ENCODE measurements around the gene SHC3. TPM values are rescaled to one million over a fixed set of nuclear protein-coding genes. Genes with fewer than 3 reads are reported as not detected.

The SHC3 gene
- total RNA-seq, 1 experiment from 2014 or later = 1.8 TPM

GRCh38 chr9:89020754-89021153 is 157.9 kb downstream of the SHC3 start:
- Histone ChIP-seq H3K27me3 (ENCODE audit: insufficient read depth, low read length) (no peaks in the 10 kb centered on the region), H3K9ac (ENCODE audit: extremely low read depth, insufficient read length, low read length) (no peak overlapping the region), H3T11ph (ENCODE audit: low read length) (no peak overlapping the region), H3K23ac (ENCODE audit: insufficient read length, low read depth, low read length) (no peak overlapping the region), H4K5ac (ENCODE audit: insufficient read length, low read depth, low read length) (no peak overlapping the region), H3K56ac (ENCODE audit: insufficient read length, low read depth, low read length) (no peak overlapping the region), H3K79me2 (ENCODE audit: insufficient read depth, low read length) (no peaks in the 10 kb centered on the region), H4K91ac (ENCODE audit: insufficient read length, low read depth, low read length) (no peak overlapping the region), H2BK12ac (ENCODE audit: insufficient read length, low read depth, low read length) (no peak overlapping the region), H4K20me1 (ENCODE audit: control insufficient read depth, insufficient read depth, insufficient read length) (no peaks in the 10 kb centered on the region), H3K4me1 (ENCODE audit: insufficient read depth, low read length) (peaks cover 7% of the 10 kb centered on the region; the same call in 1 of the 2 replicates), H2BK15ac (ENCODE audit: low read depth, low read length) (no peak overlapping the region), H3K27ac (ENCODE audit: insufficient read length, low read depth, low read length) (no peak overlapping the region), H3K9me3 (ENCODE audit: control insufficient read depth, low read depth, low read length) (no peaks in the 10 kb centered on the region), H2BK5ac (ENCODE audit: insufficient read length, low read length) (no peak overlapping the region), H2BK20ac (ENCODE audit: low read depth, low read length, poor library complexity, severe bottlenecking) (no peak overlapping the region), H2BK120ac (ENCODE audit: low read depth, low read length, poor library complexity, severe bottlenecking) (no peak overlapping the region), H3K18ac (ENCODE audit: insufficient read length, low read depth, low read length) (no peak overlapping the region), H4K8ac (replicated peaks; ENCODE audit: insufficient read length, low read depth, low read length) (no peak overlapping the region), H3K14ac (ENCODE audit: insufficient read depth, low read length) (no peak overlapping the region), H3K79me1 (ENCODE audit: insufficient read depth, low read depth, low read length, poor library complexity, severe bottlenecking) (no peaks in the 10 kb centered on the region), H2AK5ac (ENCODE audit: insufficient read length, low read length) (no peak overlapping the region), H3K4me2 (ENCODE audit: insufficient read depth, insufficient read length, low read length) (no peak overlapping the region), H3K23me2 (ENCODE audit: insufficient read length, low read depth, low read length, poor library complexity, severe bottlenecking) (no peaks in the 10 kb centered on the region), H2AFZ (ENCODE audit: low read length) (no peak overlapping the region), H3K4ac (ENCODE audit: low read depth, low read length) (no peak overlapping the region)
- Mint-ChIP-seq H3K9me3 (peaks cover 5 to 9% of the 10 kb centered on the region in 2 experiments), H3K4me1 (peaks cover 15 to 18% of the 10 kb centered on the region in 2 experiments), H3K27me3 (ENCODE audit: low read depth) (peaks cover 1% of the 10 kb centered on the region; the same call in 1 of the 2 replicates), H3K4me3 (no peak overlapping the region), H3K36me3 (ENCODE audit: insufficient read depth in 1 of 3, low read depth in 3 of 3) (peaks cover 0 to 11% (median 0%) of the 10 kb centered on the region in 3 experiments; a peak in 3 of 7 replicates), H3K27ac (peak overlapping the region in 1 of 3 experiments; percentile 36; a peak in 1 of 7 replicates)
- TF ChIP-seq CTCF (conservative IDR thresholded peaks at IDR 0.05) = no peak
- no peak for DNase-seq
- no CpG with 5 or more reads among the region's 4 CpGs for WGBS (ENCODE audit: extremely low coverage, insufficient read length, low lambda C conversion rate)

Measured in H9 (cell line).